ENCODE results near the gene SERTAD2. TPM values are rescaled to one million over a fixed set of nuclear protein-coding genes. Genes with fewer than 3 reads are reported as not detected.

The SERTAD2 gene
- total and polyA plus RNA-seq, 2 donors (not counting 3 experiments of a cell fraction or from before 2014, with no cell fraction given) = 5.5 to 11.2 TPM

GRCh38 chr2:64641599-64641998, 12.1 kb downstream of the SERTAD2 start:
- Histone ChIP-seq H3K9me1 (replicated peaks; ENCODE audit: control insufficient read depth, extremely low read depth, insufficient read depth, low read length) (no peaks in the 10 kb centered on the region), H4K20me1 (replicated peaks; ENCODE audit: control insufficient read depth, extremely low read depth, insufficient read depth, low read length) (no peaks in the 10 kb centered on the region), H3K27me3 (ENCODE audit: control insufficient read depth in 2 of 2, insufficient read depth in 2 of 2, low read length in 2 of 2) (no peaks in the 10 kb centered on the region), H3K9me3 (replicated peaks; ENCODE audit: control insufficient read depth, insufficient read depth, low read length) (no peaks in the 10 kb centered on the region), H3K4me1 (ENCODE audit: control insufficient read depth, extremely low read depth, insufficient read depth, low read length) (peaks cover 32% of the 10 kb centered on the region), H3K36me3 (ENCODE audit: control insufficient read depth in 2 of 2, extremely low read depth in 1 of 2, insufficient read depth in 2 of 2, low read length in 2 of 2) (no peaks in the 10 kb centered on the region), H3K4me2 (ENCODE audit: insufficient read depth, low read length) (no peak overlapping the region), H3K27ac (ENCODE audit: insufficient read depth, low read depth, low read length) (no peak overlapping the region), H3K4me3 (replicated peaks in 1 of 3; ENCODE audit: insufficient read depth in 1 of 3, low read depth in 1 of 3, low read length in 3 of 3) (no peak overlapping the region), H2AFZ (ENCODE audit: low read depth, low read length) (no peak overlapping the region), H3K9ac (replicated peaks; ENCODE audit: extremely low read depth, insufficient read depth, low read length) (no peak overlapping the region), H3K79me2 (ENCODE audit: control insufficient read depth, insufficient read depth, low read length) (peaks cover 87% of the 10 kb centered on the region)
- FAIRE-seq (no peak), DNase-seq (ENCODE audit: low read depth, low spot score) (no peak)
- CTCF ChIA-PET = interaction anchor here (1.0 to 5.5 kb wide), 2 partner anchors 33 to 109 kb away, joined by 3 to 72 read pairs; no protein-coding TSS in a partner anchor
- dilution Hi-C loops (cut with MboI; ENCODE audit: extremely low pct_ligation_motif_present, low sequenced_read_pairs) = no loop called here
- intact Hi-C loops (cut with micrococcal nuclease) = loop anchor here (10.0 kb wide), 1 partner anchor 497 kb away; the partner anchor contains the start of gene PELI1
- BruUV-seq (replicated peaks) = no TSS peak
- TF ChIP-seq EZH2 (IDR thresholded peaks at IDR 0.05; ENCODE audit: borderline replicate concordance, low read depth, low read length, severe bottlenecking) (no peak), POLR2A (IDR thresholded peaks at IDR 0.05; ENCODE audit: low read depth, low read length) (no peak), FOS (IDR thresholded peaks at IDR 0.05; ENCODE audit: borderline replicate concordance, insufficient read depth, low read length) (no peak), POLR2AphosphoS5 (IDR thresholded peaks at IDR 0.05; ENCODE audit: insufficient read depth, low read depth, low read length) (no peak)
- TF ChIP-seq, protein P1, sequence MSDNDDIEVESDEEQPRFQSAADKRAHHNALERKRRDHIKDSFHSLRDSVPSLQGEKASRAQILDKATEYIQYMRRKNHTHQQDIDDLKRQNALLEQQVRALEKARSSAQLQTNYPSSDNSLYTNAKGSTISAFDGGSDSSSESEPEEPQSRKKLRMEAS (IDR thresholded peaks at IDR 0.05; ENCODE audit: insufficient read depth, insufficient read length) = no peak
- POLR2A ChIA-PET = no interaction called here

GRCh38 chr2:64640153-64641044, 13.3 kb downstream of the SERTAD2 start:
- BruUV-seq (replicated peaks) = no TSS peak
- H3K27ac ChIP-seq (ENCODE audit: insufficient read depth, low read depth, low read length) = no peak overlapping the region
- dilution Hi-C loops (cut with MboI; ENCODE audit: extremely low pct_ligation_motif_present, low sequenced_read_pairs) (no loop called here), intact Hi-C loops (cut with micrococcal nuclease) (loop anchor here (10.0 kb wide), 1 partner anchor 496 kb away; the partner anchor contains the start of gene PELI1)
- FAIRE-seq = no peak
- H3K4me3 ChIP-seq (replicated peaks in 1 of 3; ENCODE audit: insufficient read depth in 1 of 3, low read depth in 1 of 3, low read length in 3 of 3) = no peak overlapping the region
- H3K36me3 ChIP-seq (ENCODE audit: control insufficient read depth in 2 of 2, extremely low read depth in 1 of 2, insufficient read depth in 2 of 2, low read length in 2 of 2) = peaks cover 0 to 5% of the 10 kb centered on the region in 2 experiments
- ChIA-PET POLR2A (no interaction called here), CTCF (interaction anchor here (0.9 to 1.6 kb wide), 3 partner anchors 11 to 53 kb away, joined by 3 to 6 read pairs (median 5); no protein-coding TSS in a partner anchor)
- H4K20me1 ChIP-seq (replicated peaks; ENCODE audit: control insufficient read depth, extremely low read depth, insufficient read depth, low read length) = no peaks in the 10 kb centered on the region
- H3K4me2 ChIP-seq (ENCODE audit: insufficient read depth, low read length) = no peak overlapping the region
- no peak overlapping the region for H2AFZ ChIP-seq (ENCODE audit: low read depth, low read length)
- H3K27me3 ChIP-seq (ENCODE audit: control insufficient read depth in 2 of 2, insufficient read depth in 2 of 2, low read length in 2 of 2) = no peaks in the 10 kb centered on the region
- peaks cover 86% of the 10 kb centered on the region for H3K79me2 ChIP-seq (ENCODE audit: control insufficient read depth, insufficient read depth, low read length)
- no peak overlapping the region for H3K9ac ChIP-seq (replicated peaks; ENCODE audit: extremely low read depth, insufficient read depth, low read length)
- DNase-seq (ENCODE audit: low read depth, low spot score) = no peak
- TF ChIP-seq JUN (IDR thresholded peaks at IDR 0.05; ENCODE audit: borderline replicate concordance, insufficient read depth, insufficient read length, low read depth) (no peak), FOS (IDR thresholded peaks at IDR 0.05; ENCODE audit: borderline replicate concordance, insufficient read depth, low read length) (no peak), POLR2AphosphoS5 (IDR thresholded peaks at IDR 0.05; ENCODE audit: insufficient read depth, low read depth, low read length) (no peak), MYC (IDR thresholded peaks at IDR 0.05; ENCODE audit: low read depth, low read length) (no peak), EZH2 (IDR thresholded peaks at IDR 0.05; ENCODE audit: borderline replicate concordance, low read depth, low read length, severe bottlenecking) (no peak), GATA2 (IDR thresholded peaks at IDR 0.05; ENCODE audit: insufficient read depth, insufficient read length, low read depth, low read length) (no peak), CTCF (IDR thresholded peaks at IDR 0.05; ENCODE audit: extremely low read depth in 1 of 2, insufficient read depth in 1 of 2, low read depth in 1 of 2, low read length in 2 of 2) (no peak), POLR2A (IDR thresholded peaks at IDR 0.05; ENCODE audit: low read depth, low read length) (no peak)
- TF ChIP-seq, protein P1 (IDR thresholded peaks at IDR 0.05; ENCODE audit: insufficient read depth, insufficient read length) = no peak
- no peaks in the 10 kb centered on the region for H3K9me3 ChIP-seq (replicated peaks; ENCODE audit: control insufficient read depth, insufficient read depth, low read length)
- H3K4me1 ChIP-seq (ENCODE audit: control insufficient read depth, extremely low read depth, insufficient read depth, low read length) = peaks cover 20% of the 10 kb centered on the region
- H3K9me1 ChIP-seq (replicated peaks; ENCODE audit: control insufficient read depth, extremely low read depth, insufficient read depth, low read length) = no peaks in the 10 kb centered on the region

All from endothelial cell of umbilical vein (primary cell).